ENCODE measurements around the gene DPP4.

The DPP4 gene

DNA sequence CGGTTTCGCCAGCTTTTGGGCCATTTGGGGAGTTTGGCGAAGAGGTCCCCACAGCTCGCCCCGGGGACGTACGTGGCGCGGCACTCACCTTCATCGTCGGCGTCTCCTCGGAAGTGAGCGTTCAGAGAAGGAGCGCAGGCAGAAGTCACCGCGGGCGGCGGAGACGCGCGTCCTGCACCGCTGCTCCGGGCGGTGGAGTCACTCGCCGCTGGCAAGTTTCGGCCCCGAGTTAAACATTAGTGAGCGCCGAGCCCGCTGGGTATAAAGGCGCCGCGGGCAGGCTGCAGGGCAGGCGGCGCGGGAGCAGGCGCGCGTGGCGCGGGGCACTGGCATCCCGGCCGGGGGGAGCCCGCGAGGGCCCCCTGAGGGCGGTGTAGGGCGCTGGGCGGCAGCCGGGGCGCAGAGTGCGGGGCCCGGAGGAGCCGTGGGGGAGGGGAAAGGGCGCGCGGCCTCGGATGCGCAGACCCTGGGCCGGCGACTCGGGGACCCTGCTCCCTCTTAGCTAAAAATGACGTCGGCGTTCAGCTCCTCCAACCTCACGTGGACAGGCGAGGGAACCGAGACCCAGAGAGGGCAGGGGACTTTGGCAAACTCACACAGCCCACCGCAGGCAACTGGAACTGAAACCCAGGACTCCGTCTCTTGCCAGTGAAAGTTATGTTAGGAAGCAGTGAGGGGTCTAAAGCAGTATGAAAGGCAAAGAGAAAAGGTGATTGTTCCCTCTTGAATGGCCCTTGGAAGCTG lies at the start of gene DPP4:
TSS of gene DPP4 (minus strand) at position 328 of the 744 bp plus-strand sequence. CDS start at position 94, 234 bp downstream.
- peak; percentile 54 for DNase-seq

DNA sequence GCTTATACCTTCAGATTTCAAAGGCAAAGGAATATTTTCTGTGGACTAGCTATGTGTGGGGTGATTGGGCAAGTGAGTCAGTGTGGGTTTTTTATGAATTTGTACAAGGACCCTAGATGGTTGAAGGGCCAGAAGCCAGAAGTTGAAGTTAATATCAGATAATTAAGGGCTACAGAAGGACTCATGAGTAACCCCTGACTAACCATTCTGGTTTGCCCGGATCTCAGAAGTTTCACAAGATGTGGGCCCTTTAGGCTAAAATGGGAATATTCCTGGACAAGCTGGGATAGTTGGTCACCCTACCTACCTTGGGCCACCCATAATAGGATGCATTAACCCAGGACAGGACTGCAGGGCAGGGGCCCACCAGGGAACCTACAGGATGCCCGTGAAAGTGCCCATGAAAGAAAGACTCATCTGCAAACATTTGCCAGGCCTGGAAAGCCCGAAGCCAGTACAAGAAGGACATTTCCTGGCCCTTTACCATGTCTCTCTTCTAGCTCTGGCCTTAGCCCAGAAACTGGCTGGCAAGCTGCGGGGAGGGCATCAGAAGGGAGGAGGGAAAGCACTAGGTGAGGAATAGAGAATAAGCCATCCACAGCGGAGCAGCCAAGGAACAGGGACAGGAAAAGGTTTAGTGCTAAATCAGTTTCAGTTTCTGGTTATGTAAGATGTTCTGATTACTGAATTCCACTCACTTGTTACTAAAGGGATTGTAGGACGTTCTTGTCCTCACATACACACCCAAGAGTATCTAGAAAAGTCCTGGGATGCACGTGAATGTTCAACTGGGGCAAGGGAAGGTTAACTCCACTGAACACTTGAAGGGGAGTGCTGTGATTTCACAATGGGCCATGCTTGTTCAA lies 44.4 kb upstream of the DPP4 start:
- DNase-seq = peak; percentile 86

DNA sequence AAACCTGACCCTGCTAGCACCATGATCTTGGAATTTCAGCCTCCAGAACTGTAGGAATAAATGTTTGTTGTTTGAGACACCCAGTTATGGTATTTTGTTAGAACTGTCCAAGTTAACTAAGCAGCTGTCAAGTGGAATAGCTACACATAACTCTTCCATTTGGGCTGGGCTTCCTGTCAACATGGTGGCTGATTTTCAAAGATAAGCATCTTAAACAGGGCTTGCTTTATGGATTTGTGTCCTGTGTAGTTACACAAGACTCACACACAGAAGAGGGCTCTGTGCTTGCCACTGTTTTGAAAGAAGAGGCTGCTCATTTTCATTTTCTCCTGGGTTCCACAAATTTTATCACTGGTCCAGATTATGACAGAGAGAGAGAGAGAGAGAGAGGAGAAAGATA lies 42.3 kb upstream of the DPP4 start:
- peak; percentile 4 for DNase-seq

DNA sequence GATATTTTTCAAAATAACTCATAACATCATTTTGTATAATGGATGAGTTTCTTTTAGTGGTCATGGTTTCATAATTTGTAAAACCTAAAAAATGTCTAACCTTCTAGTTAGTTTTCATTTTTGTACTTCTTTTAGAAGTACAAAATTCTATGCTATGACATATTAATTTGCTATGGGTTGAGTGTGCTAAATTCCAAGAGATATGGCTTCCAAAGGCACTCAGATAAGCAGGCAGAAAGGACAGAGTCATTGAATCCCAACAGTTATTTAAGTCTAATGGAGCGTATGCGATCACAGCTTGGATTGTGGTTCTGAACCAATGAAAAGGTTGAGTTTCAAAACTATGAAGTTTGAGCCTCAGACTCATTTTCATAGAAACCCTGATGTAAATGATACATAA lies 41.1 kb upstream of the DPP4 start:
- DNase-seq = no peak

DNA sequence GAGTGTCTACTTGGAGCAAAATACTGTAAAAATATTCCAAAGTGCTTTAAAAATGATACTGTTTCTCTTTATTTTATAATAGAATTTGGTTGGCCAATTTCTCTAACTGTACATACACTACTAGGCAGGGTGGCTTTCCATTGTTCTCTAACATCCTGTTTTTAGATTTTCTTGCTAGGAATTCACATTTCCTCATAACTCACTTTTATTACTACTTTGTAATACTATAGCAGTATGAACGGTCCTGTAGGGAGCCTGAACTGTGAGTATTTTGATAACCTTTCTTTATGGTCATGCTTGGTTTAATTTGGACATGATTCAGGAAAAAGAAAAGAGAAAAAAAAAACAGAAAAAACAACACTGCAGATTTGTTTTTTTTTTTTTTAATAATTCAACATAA lies 40.3 kb upstream of the DPP4 start:
- peak; percentile 11 for DNase-seq

DNA sequence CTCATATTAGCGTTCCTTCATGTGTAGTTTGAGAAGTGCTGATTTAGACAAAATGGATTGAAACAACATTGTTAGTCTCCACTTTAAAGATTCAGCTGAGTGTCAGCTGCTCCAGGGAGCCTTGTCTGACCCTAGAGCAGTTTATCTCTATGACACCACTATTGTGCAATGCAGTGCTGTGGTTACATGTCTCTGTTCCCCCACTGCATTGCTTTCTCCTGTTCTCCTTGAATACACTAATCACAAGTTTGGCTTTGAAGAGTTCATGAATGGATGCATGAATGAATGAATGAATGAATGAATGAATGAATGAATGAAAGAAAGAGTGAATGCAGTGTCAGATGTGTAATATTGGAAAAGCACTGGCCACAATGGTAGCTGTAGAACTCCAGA lies 39.8 kb upstream of the DPP4 start:
- peak; percentile 70 for DNase-seq

DNA sequence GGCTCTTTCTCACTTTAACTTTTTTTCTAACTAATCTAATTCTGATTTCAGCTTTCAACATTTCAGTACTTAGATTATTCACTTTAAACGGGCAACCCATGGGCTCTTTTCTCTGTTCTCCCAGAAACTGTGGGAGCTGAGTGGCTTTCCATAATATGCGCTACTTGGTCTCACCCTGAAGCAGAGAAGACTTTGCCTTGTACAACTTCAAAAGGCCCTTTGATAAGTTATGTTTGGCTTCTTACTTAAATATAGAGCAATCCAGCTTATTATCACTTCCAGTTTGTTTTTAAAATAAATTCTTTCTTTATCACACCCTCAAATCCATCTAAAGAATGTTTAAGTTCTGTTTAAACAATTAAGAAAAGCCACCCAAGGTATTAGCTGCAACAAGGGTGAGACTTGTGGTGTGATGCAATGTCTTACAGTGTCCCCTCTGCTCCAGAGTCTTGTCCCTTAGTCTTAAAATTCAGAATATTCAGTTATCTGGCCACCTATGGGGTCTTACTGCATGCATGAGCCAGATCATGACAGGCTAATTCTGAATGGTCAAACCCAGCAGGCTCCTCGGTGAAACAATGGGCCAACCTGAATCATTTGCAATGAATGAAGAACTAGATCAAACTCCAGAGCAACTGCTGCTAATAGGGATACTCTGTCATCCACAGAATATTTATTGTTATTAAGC lies 39.2 kb upstream of the DPP4 start:
- DNase-seq = no peak

DNA sequence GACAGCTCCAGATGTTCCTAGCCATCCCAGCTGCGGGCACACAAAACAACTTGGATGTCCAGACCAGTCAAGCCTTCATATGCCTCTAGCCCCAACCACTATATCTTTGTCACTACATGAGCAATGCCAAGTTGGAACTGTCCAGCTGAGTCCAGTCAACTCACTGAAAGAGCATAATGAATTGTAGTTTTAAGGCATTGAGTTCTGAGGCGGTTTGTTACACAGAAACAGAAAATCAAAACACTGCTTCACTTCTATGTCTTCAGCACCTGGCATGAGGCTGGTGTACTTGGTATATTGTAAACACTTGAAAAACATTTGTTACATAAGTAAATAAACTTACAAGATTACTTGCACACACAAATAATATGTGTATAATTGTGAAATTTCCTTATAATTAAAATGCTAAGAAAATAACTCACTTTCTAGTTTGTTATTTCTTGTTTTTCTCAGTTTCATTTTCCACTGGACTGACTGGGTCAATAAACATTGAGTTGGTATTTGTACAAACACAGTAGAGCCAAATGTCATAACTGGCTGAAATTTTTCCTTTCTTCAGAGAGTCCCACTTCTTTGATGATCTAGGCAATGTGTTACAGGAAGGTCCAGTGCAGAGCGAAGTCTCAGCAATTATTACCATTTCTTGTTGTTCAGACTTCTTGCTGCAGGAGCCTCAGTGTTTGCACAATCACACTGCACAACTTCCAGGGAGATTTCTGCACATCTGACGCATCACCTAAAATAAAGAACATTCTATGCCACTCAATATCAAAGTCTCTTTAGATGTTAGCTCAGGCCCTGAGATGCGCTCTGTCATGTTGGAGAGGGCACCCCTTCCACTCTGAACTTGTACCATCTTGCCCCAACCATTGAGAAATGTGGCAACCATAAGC lies 38.2 kb upstream of the DPP4 start:
- no peak for DNase-seq

DNA sequence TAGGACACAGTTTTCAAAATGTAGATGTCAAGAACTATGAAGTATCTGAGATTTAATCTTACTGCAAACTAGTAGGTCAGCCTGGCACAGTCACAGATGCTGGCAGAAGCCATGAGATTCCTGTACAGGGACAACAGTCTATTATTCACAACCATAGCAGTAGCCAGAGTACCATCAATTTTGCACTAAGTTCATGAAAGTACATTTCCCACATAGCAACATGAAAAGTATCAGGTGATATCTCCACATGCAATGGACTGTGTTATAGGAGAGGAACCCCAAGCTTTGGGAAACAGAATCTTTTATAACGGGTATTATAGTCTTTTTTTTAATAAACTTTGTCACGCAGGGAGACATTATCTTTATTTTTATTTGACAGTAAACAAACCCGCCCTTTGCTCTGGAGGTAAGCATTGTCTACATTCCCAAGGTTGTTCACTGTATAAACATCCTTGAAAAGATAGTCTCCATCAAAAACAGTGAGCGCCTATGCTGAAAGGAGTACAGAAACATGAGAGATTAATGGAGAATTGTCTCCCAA lies 33.4 kb upstream of the DPP4 start:
- no peak for DNase-seq

DNA sequence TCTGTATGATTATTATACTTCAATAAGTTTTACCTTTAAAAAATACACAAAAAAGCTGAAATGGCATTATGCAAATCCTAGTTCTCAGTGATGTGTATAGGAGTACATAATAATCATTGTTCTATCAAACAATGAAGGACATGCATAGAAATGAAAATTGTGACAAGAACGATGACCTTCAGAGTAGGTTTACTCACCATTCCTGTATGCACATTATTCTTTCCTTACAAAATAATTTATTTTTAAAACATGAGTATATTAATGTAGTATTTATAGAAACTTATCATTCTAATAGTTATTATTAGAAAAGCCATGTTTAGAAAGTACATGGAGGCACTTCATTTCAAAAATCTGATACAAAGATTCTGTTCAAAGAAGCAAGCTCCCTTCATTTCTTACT lies 32.7 kb upstream of the DPP4 start:
- no peak for DNase-seq

DNA sequence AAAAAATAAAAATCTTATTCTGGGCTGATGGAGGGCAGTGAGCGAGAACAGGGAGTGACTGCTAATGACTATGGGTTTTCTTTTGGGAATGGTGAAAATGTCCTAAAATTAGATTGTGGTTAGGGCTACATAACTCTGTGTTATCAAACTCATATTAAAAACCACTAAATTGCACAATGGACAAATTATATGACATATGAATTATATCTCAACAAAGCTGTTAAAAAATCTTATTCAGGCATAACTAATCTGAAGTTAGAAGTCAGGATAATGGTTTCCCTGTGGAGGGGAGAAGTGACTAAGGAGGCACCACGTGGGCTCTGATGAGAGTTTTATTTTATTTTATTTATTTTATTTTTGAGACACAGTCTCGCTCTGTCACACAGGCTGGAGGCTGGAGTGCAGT lies 32.1 kb upstream of the DPP4 start:
- peak; percentile 30 for DNase-seq

DNA sequence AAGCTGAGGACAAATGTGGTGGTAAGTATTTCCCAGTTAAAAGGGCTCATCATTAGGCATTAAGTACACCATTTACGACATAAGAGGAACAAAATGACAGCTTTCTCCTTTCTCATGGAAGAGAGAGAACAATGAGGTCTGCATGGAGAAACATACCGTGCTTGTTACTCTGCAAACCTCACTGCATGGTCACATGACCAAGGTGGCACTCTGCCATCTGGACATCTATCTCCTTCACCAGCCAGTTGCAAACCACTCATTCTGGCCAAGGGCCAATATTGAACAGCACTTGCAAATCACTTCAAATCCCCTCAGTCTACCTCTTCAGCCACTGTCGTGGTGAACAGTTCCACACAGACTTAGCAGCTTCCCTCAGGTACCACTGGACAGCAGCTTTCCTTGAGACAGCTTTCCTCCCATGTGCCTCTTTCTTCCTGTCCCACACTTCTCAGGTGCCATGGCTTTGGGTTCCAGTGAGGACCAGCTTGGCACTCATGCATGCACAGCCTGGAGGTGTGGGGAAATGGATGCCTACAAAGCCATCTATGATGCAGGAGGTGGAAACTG lies 29.5 kb upstream of the DPP4 start:
- no peak for DNase-seq

DNA sequence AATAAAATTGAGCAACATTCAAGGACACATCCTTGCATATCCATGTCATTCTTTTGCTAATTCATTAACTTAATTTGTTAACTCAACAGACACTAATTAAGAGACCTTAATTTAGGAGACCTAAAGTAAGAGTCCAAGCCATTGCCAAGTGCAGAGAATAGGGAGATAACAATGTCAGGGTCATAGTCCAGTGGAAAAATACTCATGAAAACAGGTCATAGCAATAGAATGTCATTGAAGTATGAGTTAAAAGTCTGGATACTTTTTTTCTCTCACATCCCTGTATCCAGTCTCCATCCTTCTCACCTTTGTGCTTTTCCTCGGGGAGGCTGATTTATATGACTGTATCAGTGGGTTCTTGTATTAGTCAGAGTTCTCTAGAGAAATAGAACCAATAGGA lies 26.6 kb upstream of the DPP4 start:
- DNase-seq = no peak

DNA sequence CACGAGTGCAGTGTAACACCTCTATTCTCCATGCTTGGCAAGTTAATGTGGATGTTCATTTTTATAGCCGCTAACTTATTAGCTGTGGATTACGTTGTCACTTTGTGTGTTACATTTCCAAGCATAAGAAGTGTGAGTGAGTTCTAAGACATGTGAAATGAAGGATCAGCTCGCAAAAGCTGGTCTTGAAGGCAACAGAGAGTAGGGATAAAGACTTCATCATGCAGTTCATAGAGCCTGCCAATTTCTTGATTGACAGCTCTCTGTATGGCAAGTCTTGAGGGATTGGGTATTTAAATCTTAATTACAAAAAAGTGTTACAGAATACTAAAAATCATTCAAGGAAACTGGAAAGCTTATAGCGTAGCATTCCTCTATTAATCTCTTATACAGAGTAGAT lies 25.8 kb upstream of the DPP4 start:
- DNase-seq = no peak

DNA sequence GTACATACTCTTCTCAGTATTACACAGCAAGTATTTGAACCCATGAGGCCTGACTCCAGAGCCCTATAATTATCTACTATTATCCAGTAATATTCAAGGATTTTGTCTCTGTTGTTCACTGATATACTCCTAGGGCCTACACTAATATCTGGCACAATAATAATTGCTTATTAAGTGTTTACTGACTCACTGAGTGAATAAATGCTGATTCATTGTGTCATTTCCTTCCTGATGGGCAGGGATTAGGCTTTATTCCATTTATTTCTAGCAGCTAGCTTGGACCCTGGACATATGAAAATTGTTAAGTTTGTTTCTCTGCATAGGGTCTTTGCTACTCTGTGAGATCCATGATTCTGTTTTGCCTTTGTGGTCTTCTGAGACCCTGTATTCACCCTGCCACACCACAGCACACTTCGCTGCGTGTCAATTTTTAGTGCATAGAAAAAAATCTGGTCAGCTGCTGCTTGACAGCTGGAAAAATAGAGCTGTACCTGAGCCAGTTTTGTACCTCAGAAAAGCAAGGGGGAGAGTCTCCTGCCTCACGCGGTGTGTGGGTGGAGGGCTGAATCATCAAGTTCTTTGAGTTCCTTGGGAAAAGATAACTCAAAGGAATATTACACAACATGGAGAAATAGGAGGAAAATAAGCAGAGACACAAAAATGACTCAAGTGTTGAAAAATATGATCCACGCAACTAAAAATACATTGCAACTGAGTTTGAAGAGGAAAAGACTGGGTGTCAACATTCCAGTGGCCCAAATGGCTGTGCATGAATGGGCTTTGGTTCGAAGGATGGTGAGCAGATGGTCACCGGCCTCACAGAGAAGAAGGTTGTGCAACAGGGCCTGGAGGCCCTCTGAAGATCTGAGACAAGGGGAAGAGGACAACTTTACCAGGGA lies 18.9 kb upstream of the DPP4 start:
- DNase-seq = peak; percentile 93

DNA sequence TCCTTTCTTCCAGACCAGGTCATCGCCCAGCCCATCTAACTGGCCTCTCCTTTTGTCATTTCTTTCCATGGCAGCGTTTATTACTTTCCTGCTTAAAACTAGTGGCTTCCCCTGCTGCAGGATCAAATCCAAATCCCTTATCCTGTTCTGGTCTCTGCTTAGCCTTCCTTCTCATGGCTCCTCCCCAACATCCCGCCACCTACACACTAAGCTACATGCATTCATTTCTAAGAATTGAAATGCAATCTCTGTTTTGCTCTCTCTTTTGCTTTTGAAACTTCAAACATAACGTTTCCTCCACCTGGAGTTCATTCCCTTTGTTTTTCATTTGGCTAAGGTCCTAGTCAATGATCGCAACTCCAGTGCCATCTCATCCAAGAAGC lies 18.0 kb upstream of the DPP4 start:
- no peak for DNase-seq

DNA sequence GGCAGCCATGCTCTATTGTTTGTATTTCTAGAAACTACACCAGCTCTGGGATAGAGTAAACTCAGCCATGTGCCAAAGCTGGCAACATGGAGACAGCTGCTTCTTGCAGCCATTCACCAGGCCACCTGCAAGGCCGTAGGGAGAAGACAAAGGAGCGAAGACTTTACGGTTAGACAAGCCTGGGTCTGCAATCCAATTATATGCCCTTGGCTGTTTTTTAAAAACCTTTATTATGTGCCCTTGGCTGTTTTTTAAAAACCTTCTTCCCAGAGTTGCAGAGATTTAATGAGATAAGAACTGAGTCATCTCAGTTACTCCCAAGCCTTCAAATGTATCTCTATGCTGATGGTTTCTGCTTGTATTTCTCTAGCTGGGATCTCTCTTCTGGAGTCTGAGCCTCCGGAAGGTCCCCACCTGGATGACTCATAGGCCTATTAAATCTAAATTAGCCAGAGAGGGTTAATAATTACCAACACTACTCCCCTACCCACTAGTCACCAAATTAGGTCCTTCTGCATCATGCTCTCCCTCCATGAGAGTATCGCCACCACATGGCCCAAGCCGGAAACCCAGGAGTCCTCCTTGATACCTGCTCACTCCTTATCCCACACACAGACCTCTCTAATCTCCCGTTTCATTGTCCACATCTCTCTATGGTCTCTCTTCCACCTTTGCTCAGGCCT lies 17.5 kb upstream of the DPP4 start:
- DNase-seq = peak; percentile 62

DNA sequence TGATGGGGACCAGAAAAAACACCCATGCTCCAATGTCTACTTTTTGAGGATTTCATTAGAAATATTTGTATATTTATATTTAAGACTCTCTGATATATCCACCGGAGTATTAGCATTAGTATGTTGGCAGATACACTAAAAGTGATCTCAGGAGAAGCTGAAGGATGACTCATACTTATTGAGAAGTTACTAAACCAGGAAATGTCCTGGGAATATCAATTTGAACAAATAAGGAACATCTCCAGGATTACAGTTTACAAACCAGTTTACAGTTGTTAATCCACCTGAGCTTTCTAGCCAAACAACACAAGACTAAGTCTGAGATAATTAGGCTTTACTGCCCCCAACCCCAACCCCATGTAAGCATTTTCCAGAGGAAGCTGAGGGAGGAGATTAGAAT lies 16.1 kb upstream of the DPP4 start:
- DNase-seq = peak; percentile 46

DNA sequence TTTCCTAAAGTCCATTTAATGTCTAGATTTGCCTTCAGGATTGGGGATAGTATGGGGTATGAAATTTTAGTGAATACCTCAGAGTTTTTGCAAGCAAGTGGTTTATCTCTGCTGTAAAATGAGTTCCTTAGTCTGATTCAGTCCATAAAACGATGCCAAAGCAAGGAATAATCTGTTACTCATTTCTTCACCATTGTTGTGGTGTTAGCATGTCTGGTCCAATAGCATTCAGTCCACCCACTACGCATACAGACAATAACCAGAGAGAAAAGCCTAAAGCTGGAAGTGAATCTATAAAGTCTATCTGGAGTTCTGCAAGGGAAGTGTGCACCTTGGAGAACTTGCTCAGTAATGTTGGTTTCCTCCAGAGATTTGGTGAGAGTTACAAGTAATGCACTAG lies 12.9 kb upstream of the DPP4 start:
- DNase-seq = peak; percentile 50

Measured in EL (cell line).